Mammary epithelial cell (primary cell): ENCODE data around the gene MMAB.

ENCODE experiments used
- EZH2 ChIP-seq: IDR thresholded peaks from 2 replicates; pipeline ENCODE4 v1.6.1; 2012; ENCODE audit warnings: low read length, inconsistent platforms, borderline replicate concordance
- TF ChIP-seq, protein P1 (sequence below), 2 donors: IDR thresholded peaks in 1 of 2; conservative IDR thresholded peaks in 1 of 2; 2 replicates each; pipeline ENCODE4 v1.5.1; 2011 to 2012; ENCODE audit warnings: inconsistent platforms in 2 of 2, low read length in 2 of 2, mild to moderate bottlenecking in 2 of 2, control low read depth in 1 of 2, low read depth in 1 of 2; ENCODE audit not compliant: insufficient read depth in 1 of 2; ENCODE audit errors: extremely low read depth in 1 of 2

DNA sequence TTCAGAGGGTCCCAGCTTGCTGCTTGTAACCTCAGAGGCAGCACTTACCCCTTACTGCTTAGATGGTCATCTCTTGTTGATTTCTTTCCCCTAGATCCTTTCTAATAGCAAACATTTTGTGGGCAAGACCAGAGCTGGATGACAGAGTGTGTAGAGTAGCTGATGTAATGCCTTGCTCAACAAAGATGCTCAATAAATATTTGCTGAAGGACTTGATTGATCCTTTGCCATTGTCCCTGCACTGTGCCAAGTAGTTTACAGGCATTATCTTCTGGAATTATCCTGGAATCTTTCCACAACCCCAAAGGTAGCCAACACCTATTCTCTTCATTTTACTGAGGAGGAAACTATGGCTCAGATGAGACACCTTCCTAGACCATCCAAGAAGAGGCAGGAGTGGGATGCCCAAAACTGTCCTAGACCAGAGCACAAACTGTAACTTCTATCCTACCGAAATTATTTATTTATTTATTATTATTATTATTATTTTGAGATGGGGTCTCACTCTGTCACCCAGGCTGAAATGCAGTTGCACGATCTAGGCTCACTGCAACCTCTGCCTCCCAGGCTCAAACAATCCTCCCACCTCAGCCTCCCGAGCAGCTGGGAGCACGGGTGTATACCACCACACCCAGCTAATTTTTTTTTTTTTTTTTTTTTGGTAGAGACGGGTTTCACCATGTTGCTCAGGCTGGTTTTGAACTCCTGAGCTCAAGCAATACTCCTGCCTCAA is 1.4 kb downstream of the MMAB start:
- TF ChIP-seq, protein P1, sequence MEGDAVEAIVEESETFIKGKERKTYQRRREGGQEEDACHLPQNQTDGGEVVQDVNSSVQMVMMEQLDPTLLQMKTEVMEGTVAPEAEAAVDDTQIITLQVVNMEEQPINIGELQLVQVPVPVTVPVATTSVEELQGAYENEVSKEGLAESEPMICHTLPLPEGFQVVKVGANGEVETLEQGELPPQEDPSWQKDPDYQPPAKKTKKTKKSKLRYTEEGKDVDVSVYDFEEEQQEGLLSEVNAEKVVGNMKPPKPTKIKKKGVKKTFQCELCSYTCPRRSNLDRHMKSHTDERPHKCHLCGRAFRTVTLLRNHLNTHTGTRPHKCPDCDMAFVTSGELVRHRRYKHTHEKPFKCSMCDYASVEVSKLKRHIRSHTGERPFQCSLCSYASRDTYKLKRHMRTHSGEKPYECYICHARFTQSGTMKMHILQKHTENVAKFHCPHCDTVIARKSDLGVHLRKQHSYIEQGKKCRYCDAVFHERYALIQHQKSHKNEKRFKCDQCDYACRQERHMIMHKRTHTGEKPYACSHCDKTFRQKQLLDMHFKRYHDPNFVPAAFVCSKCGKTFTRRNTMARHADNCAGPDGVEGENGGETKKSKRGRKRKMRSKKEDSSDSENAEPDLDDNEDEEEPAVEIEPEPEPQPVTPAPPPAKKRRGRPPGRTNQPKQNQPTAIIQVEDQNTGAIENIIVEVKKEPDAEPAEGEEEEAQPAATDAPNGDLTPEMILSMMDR (conservative IDR thresholded peaks at IDR 0.05 in 1 of 2, IDR thresholded peaks at IDR 0.05 in 1 of 2; ENCODE audit: extremely low read depth in 1 of 2, insufficient read depth in 1 of 2, low read depth in 1 of 2, low read length in 2 of 2), result no peak
- TF ChIP-seq EZH2, result no peak
